Pancreas (tissue), 10 donors: ENCODE data around the gene PSRC1. TPM values are rescaled to one million over a fixed set of nuclear protein-coding genes. Genes with fewer than 3 reads are reported as not detected.

Experiments
- ATAC-seq, 4 donors: fragments of 200-7000 bp; cut with Tn5 transposase; one replicate each; pipeline versions ENCODE4 v1.8.0 to v1.9.1; 2020; ENCODE audit warnings: mild to moderate bottlenecking in 4 of 4, moderate library complexity in 4 of 4
- DNase-seq, 6 donors: peaks; one replicate each; pipeline ENCODE4 v3.0.0-alpha.2; 2020
- FAIRE-seq: peaks from 2 replicates; lab custom pipeline; 2012; peaks lifted over from hg19 to GRCh38; lab: Jason Lieb, UNC
- H3K27ac ChIP-seq, 4 donors: fragments of 200-600 bp; sonication (generic); 1 replicate in 3 of 4; 2 replicates in 1 of 4; pipeline versions ENCODE4 v1.5.0 to v1.8.0; 2020
- H3K27me3 ChIP-seq, 4 donors: fragments of 200-600 bp; one replicate each; pipeline ENCODE4 v1.8.0; 2021
- H3K36me3 ChIP-seq, 3 donors: fragments of 200-600 bp; sonication (generic) in 1 of 3; one replicate each; pipeline versions ENCODE4 v1.5.0 to v1.8.0; 2020 to 2021
- H3K4me1 ChIP-seq, 3 donors: fragments of 200-600 bp; one replicate each; pipeline ENCODE4 v1.8.0; 2021
- H3K4me3 ChIP-seq, 4 donors: fragments of 200-600 bp; sonication (generic) in 2 of 4; one replicate each; pipeline versions ENCODE4 v1.5.0 to v1.8.0; 2020 to 2021
- H3K9me3 ChIP-seq, 4 donors: fragments of 200-600 bp; one replicate each; pipeline ENCODE4 v1.8.0; 2021
- CTCF ChIP-seq, 4 donors: fragments of 200-600 bp; sonication (generic) in 3 of 4; IDR thresholded peaks; one replicate each; pipeline versions ENCODE4 v1.5.0 to v1.8.0; 2021; ENCODE audit warnings: antibody characterized with exemption in 4 of 4
- WGBS, 2 donors: extraction: QIAGEN DNeasy Blood & Tissue Kit; methylation state at CpG; one replicate each; pipeline ENCODE4 v1.1.7; 2013; 5-methylcytosine and 5-hydroxymethylcytosine counted together
- intact Hi-C, 3 donors: fragments of 100-400 bp; cut with DNase I; formaldehyde crosslinking; loops; one replicate each; pipeline versions ENCODE4 v1.11.1 to v1.14.2; 2022
- polyA plus RNA-seq, 2 donors: library from polyadenylated mRNA; stranded (reverse); fragments of 200-250 nt; gene quantifications; one replicate each; pipeline ENCODE4 v1.2.3, GENCODE V29; 2013
- total RNA-seq, 6 donors: library from RNA; stranded (reverse); fragmentation: NEBNext Ultra II Directional in 4 of 6; extraction: Animal tissue kit (Norgen Biotek cat#: 25700) in 4 of 6; gene quantifications; one replicate each; pipeline versions ENCODE4 v1.2.1 to v1.2.4, GENCODE V29; 2021 to 2023
- donor health status: healthy with polysubstance abuse.
- donor health status: DM: no; HTN: no; CAD: no; lungs with moderate emphysema.
- donor health status: DM: no; HTN: no; CAD: no.
- donor health status: control.
- donor health status: control.
- donor health status: Bipolar disorder and iron deficiency.
- donor health status: DM: yes; HTN: yes; CAD: no.
- donor health status: DM: no; HTN: no; CAD: no.
- donor health status: DM: no; HTN: no; CAD: no.
- donor health status: DM: yes; HTN: yes; CAD: no.

PSRC1 gene
- total and polyA plus RNA-seq, 8 donors: 0.08 to 5.4 (median 0.91) TPM

- no peak for FAIRE-seq
- no peaks in the 10 kb centered on the region for H3K27me3 ChIP-seq
- no peaks in the 10 kb centered on the region for H3K36me3 ChIP-seq
- no peak for ATAC-seq
- TF ChIP-seq CTCF (IDR thresholded peaks at IDR 0.05): no peak
- WGBS, 2 donors: 90 to 92% methylated on average over 8 of the region's 8 CpGs
- DNase-seq: no peak
- peaks cover 0 to 4% (median 0%) of the 10 kb centered on the region in 3 donors for H3K4me1 ChIP-seq
- H3K9me3 ChIP-seq: no peaks in the 10 kb centered on the region
- H3K27ac ChIP-seq: no peak overlapping the region
- H3K4me3 ChIP-seq: no peak overlapping the region
- intact Hi-C loops: no loop called here
These were observed 35.3 kb downstream of the PSRC1 start for GRCh38 chr1:109247401-109248365.

- Histone ChIP-seq H3K27me3 (no peaks in the 10 kb centered on the region), H3K36me3 (no peaks in the 10 kb centered on the region), H3K4me1 (peaks cover 0 to 4% (median 4%) of the 10 kb centered on the region in 3 donors), H3K27ac (no peak overlapping the region), H3K4me3 (no peak overlapping the region), H3K9me3 (no peaks in the 10 kb centered on the region)
- 79 to 92% methylated on average over 7 of the region's 7 CpGs for WGBS, 2 donors
- ATAC-seq (no peak), DNase-seq (no peak), FAIRE-seq (no peak)
- intact Hi-C loops: no loop called here
- no peak for TF ChIP-seq CTCF (IDR thresholded peaks at IDR 0.05)
These were observed 36.8 kb downstream of the PSRC1 start for GRCh38 chr1:109246141-109246551.

- FAIRE-seq: no peak
- 68 to 73% methylated on average over 8 of the region's 8 CpGs for whole genome bisulfite sequencing, 2 donors
- Histone ChIP-seq H3K27me3 (no peaks in the 10 kb centered on the region), H3K36me3 (peaks cover 0 to 1% (median 0%) of the 10 kb centered on the region in 3 donors), H3K4me1 (peaks cover 0 to 8% (median 5%) of the 10 kb centered on the region in 3 donors), H3K9me3 (no peaks in the 10 kb centered on the region), H3K4me3 (no peak overlapping the region), H3K27ac (no peak overlapping the region)
- no peak for DNase-seq
- ATAC-seq: no peak
- TF ChIP-seq CTCF (IDR thresholded peaks at IDR 0.05): no peak
- intact Hi-C loops: no loop called here
These were observed 38.9 kb downstream of the PSRC1 start for GRCh38 chr1:109243860-109244552.

- Histone ChIP-seq H3K4me1 (peaks cover 0 to 5% (median 5%) of the 10 kb centered on the region in 3 donors), H3K27me3 (no peaks in the 10 kb centered on the region), H3K9me3 (no peaks in the 10 kb centered on the region), H3K4me3 (no peak overlapping the region), H3K36me3 (peaks cover 0 to 9% (median 3%) of the 10 kb centered on the region in 3 donors), H3K27ac (no peak overlapping the region)
- ATAC-seq: no peak
- FAIRE-seq: no peak
- WGBS, 2 donors: 68 to 71% methylated on average over 5 of the region's 5 CpGs
- intact Hi-C loops: no loop called here
- no peak for TF ChIP-seq CTCF (IDR thresholded peaks at IDR 0.05)
- DNase-seq: no peak
These were observed 39.7 kb downstream of the PSRC1 start for GRCh38 chr1:109243221-109243620.
